ENCODE measurements around the gene FRAT2. TPM values are rescaled to one million over a fixed set of nuclear protein-coding genes. Genes with fewer than 3 reads are reported as not detected.

The FRAT2 gene
- total and polyA plus RNA-seq, 2 of the 13 experiments (the other 11 are each of a cell fraction or from before 2014, with no cell fraction given), result 7.2 to 14.1 TPM

GRCh38 chr10:97328646-97329453 lies 5.7 kb downstream of the FRAT2 start (continued):
- TF ChIP-seq HNF1B (CRISPR knock-in tag; IDR thresholded peaks at IDR 0.05) (peak; percentile 72; the same call in 1 of the 2 replicates), ZNF773 (CRISPR knock-in tag; IDR thresholded peaks at IDR 0.05; ENCODE audit: borderline replicate concordance) (no peak), ZBTB33 (CRISPR knock-in tag; IDR thresholded peaks at IDR 0.05) (no peak), CCDC6 (CRISPR knock-in tag; IDR thresholded peaks at IDR 0.05) (0 out of 2 replicates have a peak, but pooled peaks have one; percentile 42), DMAP1 (CRISPR knock-in tag; IDR thresholded peaks at IDR 0.05) (no peak), TBP (CRISPR knock-in tag; IDR thresholded peaks at IDR 0.05) (no peak), ZHX2 (IDR thresholded peaks at IDR 0.05; ENCODE audit: low read depth) (no peak), ZHX2 (CRISPR knock-in tag; IDR thresholded peaks at IDR 0.05; ENCODE audit: borderline replicate concordance) (no peak), MLX (CRISPR knock-in tag; IDR thresholded peaks at IDR 0.05) (no peak), ZFP41 (CRISPR knock-in tag; IDR thresholded peaks at IDR 0.05; ENCODE audit: borderline replicate concordance) (no peak), CEBPG (CRISPR knock-in tag; IDR thresholded peaks at IDR 0.05) (peak; percentile 68), ZSCAN5A (CRISPR knock-in tag; IDR thresholded peaks at IDR 0.05; ENCODE audit: borderline replicate concordance) (0 out of 2 replicates have a peak, but pooled peaks have one; percentile 33), DDIT3 (CRISPR knock-in tag; IDR thresholded peaks at IDR 0.05) (no peak), HDAC6 (IDR thresholded peaks at IDR 0.05; ENCODE audit: low read depth, low read length) (no peak), PPARG (CRISPR knock-in tag; conservative IDR thresholded peaks at IDR 0.05) (peak; percentile 99), NR2C2 (CRISPR knock-in tag; IDR thresholded peaks at IDR 0.05; ENCODE audit: borderline replicate concordance) (peak; percentile 51; the same call in 1 of the 2 replicates), DNMT3B (CRISPR knock-in tag; conservative IDR thresholded peaks at IDR 0.05) (peak; percentile 68; the same call in 1 of the 2 replicates)
